Measurements from ENCODE around the gene PCDH9.

Gene PCDH9

GRCh38 chr13:66952507-66952906, 277.6 kb downstream of the PCDH9 start:
- no peak overlapping the region for H3K4me3 ChIP-seq (ENCODE audit: insufficient read depth, low read length, poor library complexity, severe bottlenecking)
- TF ChIP-seq EZH2phosphoT487 (conservative IDR thresholded peaks at IDR 0.05; ENCODE audit: low read length) (no peak), CTCF (IDR thresholded peaks at IDR 0.05; ENCODE audit: insufficient read depth, low read length, poor library complexity, severe bottlenecking) (no peak)
- no peaks in the 10 kb centered on the region for H3K9me3 ChIP-seq (ENCODE audit: insufficient read depth, low read length)
- H3K9me2 ChIP-seq (replicated peaks; ENCODE audit: insufficient read depth, low read length): no peaks in the 10 kb centered on the region
- no peak overlapping the region for H2AFZ ChIP-seq (ENCODE audit: low read depth, low read length, severe bottlenecking)
- H3K27ac ChIP-seq (ENCODE audit: low read depth, low read length): no peak overlapping the region
- H3K79me2 ChIP-seq (ENCODE audit: insufficient read depth, low read length): no peaks in the 10 kb centered on the region
- H4K20me1 ChIP-seq (ENCODE audit: low read depth, low read length): no peaks in the 10 kb centered on the region
- H3K36me3 ChIP-seq (ENCODE audit: low read length): no peaks in the 10 kb centered on the region
- no peak overlapping the region for H3K4me2 ChIP-seq (ENCODE audit: low read depth, low read length, poor library complexity, severe bottlenecking)
- H3F3A ChIP-seq (ENCODE audit: insufficient read depth): no peaks in the 10 kb centered on the region
- H3K9ac ChIP-seq (ENCODE audit: low read length): no peak overlapping the region
- no peaks in the 10 kb centered on the region for H3K27me3 ChIP-seq (ENCODE audit: low read length)

GRCh38 chr13:66951426-66951825, 278.7 kb downstream of the PCDH9 start:
- Histone ChIP-seq H3K4me3 (ENCODE audit: insufficient read depth, low read length, poor library complexity, severe bottlenecking) (no peak overlapping the region), H3K36me3 (ENCODE audit: low read length) (no peaks in the 10 kb centered on the region), H3K27me3 (ENCODE audit: low read length) (no peaks in the 10 kb centered on the region), H3K9me3 (ENCODE audit: insufficient read depth, low read length) (no peaks in the 10 kb centered on the region), H3K9me2 (replicated peaks; ENCODE audit: insufficient read depth, low read length) (no peaks in the 10 kb centered on the region), H3K79me2 (ENCODE audit: insufficient read depth, low read length) (no peaks in the 10 kb centered on the region), H2AFZ (ENCODE audit: low read depth, low read length, severe bottlenecking) (no peak overlapping the region), H4K20me1 (ENCODE audit: low read depth, low read length) (no peaks in the 10 kb centered on the region), H3F3A (ENCODE audit: insufficient read depth) (no peaks in the 10 kb centered on the region), H3K27ac (ENCODE audit: low read depth, low read length) (no peak overlapping the region), H3K9ac (ENCODE audit: low read length) (no peak overlapping the region), H3K4me2 (ENCODE audit: low read depth, low read length, poor library complexity, severe bottlenecking) (no peak overlapping the region)
- TF ChIP-seq EZH2phosphoT487 (conservative IDR thresholded peaks at IDR 0.05; ENCODE audit: low read length): no peak
- no peak for TF ChIP-seq CTCF (IDR thresholded peaks at IDR 0.05; ENCODE audit: insufficient read depth, low read length, poor library complexity, severe bottlenecking)

- Histone ChIP-seq H3K4me3 (ENCODE audit: insufficient read depth, low read length, poor library complexity, severe bottlenecking) (no peak overlapping the region), H3K4me2 (ENCODE audit: low read depth, low read length, poor library complexity, severe bottlenecking) (no peak overlapping the region), H3K27me3 (ENCODE audit: low read length) (no peaks in the 10 kb centered on the region), H3K9me3 (ENCODE audit: insufficient read depth, low read length) (no peaks in the 10 kb centered on the region), H3F3A (ENCODE audit: insufficient read depth) (no peaks in the 10 kb centered on the region), H3K27ac (ENCODE audit: low read depth, low read length) (no peak overlapping the region), H2AFZ (ENCODE audit: low read depth, low read length, severe bottlenecking) (no peak overlapping the region), H3K36me3 (ENCODE audit: low read length) (no peaks in the 10 kb centered on the region), H4K20me1 (ENCODE audit: low read depth, low read length) (no peaks in the 10 kb centered on the region), H3K9ac (ENCODE audit: low read length) (no peak overlapping the region), H3K79me2 (ENCODE audit: insufficient read depth, low read length) (no peaks in the 10 kb centered on the region), H3K9me2 (replicated peaks; ENCODE audit: insufficient read depth, low read length) (no peaks in the 10 kb centered on the region)
- no peak for TF ChIP-seq CTCF (IDR thresholded peaks at IDR 0.05; ENCODE audit: insufficient read depth, low read length, poor library complexity, severe bottlenecking)
- TF ChIP-seq EZH2phosphoT487 (conservative IDR thresholded peaks at IDR 0.05; ENCODE audit: low read length): no peak
Observed at GRCh38 chr13:66950666-66951065, 279.5 kb downstream of the PCDH9 start.

All from SU-DHL-6 (cell line).